ENCODE results near the gene FLAD1.

- TF ChIP-seq CTCF (IDR thresholded peaks at IDR 0.05) (no peak), POLR2A (IDR thresholded peaks at IDR 0.05) (no peak)
Observed at GRCh38 chr1:154958681-154959425, 24.3 kb upstream of the FLAD1 start.

Data from tibial nerve (tissue), 3 donors.